ENCODE data around the gene EEF1A1. TPM values are rescaled to one million over a fixed set of nuclear protein-coding genes. Genes with fewer than 3 reads are reported as not detected.
"Not testable (repeated sequence)": the region's sequence is repeated elsewhere in the genome, so short reads cannot be mapped to it uniquely, and the experiment has no call there.

EEF1A1 gene
- polyA plus RNA-seq, 1 donor (not counting 4 experiments of a cell fraction or from before 2014, with no cell fraction given) = 11,226 TPM

DNA sequence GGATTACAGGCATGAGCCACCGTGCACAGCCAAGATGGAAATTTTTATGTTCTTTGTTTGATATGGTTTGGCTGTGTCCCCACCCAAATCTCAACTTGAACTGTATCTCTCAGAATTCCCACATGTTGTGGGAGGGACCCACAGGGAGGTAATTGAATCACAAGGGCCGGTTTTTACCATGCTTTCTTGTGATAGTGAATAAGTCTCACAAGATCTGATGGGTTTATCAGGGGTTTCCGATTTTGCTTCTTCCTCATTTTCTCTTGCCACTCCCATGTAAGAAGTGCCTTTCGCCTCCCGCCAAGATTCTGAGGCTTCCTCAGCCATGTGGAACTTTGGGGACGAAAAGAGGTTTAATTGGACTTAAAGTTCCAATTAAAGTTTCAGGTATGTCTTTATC is 14.6 kb downstream of the EEF1A1 start:
- peaks cover 3 to 5% of the 10 kb centered on the region in 2 experiments for H3K36me3 ChIP-seq (ENCODE audit: control insufficient read depth in 2 of 2, extremely low read depth in 1 of 2, insufficient read depth in 2 of 2, low read length in 2 of 2)
- H3K4me3 ChIP-seq (ENCODE audit: control insufficient read depth in 2 of 3, extremely low read depth in 1 of 3, insufficient read depth in 2 of 3, low read depth in 1 of 3, low read length in 3 of 3) = no peak overlapping the region
- no peaks in the 10 kb centered on the region for H3K9me3 ChIP-seq (ENCODE audit: control insufficient read depth, low read depth, low read length)
- FAIRE-seq (no peak), DNase-seq (ENCODE audit: low read depth, low spot score) (no peak)
- dilution Hi-C loops (cut with MboI; ENCODE audit: extremely low pct_ligation_motif_present, low sequenced_read_pairs) = loop anchor here (25.0 kb wide), 1 partner anchor 106 kb away; no protein-coding TSS in a partner anchor
- H3K27ac ChIP-seq (ENCODE audit: control insufficient read depth, insufficient read depth, low read length) = no peak overlapping the region
- H3K9me1 ChIP-seq (ENCODE audit: control insufficient read depth, extremely low read depth, insufficient read depth, low read length) = no peaks in the 10 kb centered on the region
- TF ChIP-seq CTCF (optimal IDR thresholded peaks at IDR 0.05 in 1 of 3, IDR thresholded peaks at IDR 0.05 in 1 of 3, conservative IDR thresholded peaks at IDR 0.05 in 1 of 3; ENCODE audit: extremely low read depth in 1 of 3, insufficient read depth in 2 of 3, low read length in 3 of 3) = no peak
- no peak for TF ChIP-seq EZH2 (IDR thresholded peaks at IDR 0.05; ENCODE audit: low read length)
- H3K79me2 ChIP-seq (ENCODE audit: control insufficient read depth, insufficient read depth, low read length) = no peaks in the 10 kb centered on the region
- H3K9ac ChIP-seq (ENCODE audit: control insufficient read depth, extremely low read depth, insufficient read depth, low read length) = no peak overlapping the region
- H3K4me1 ChIP-seq (ENCODE audit: control insufficient read depth, extremely low read depth, insufficient read depth, low read length) = no peaks in the 10 kb centered on the region
- no peaks in the 10 kb centered on the region for H4K20me1 ChIP-seq (ENCODE audit: control insufficient read depth, extremely low read depth, insufficient read depth, low read length)
- H3K27me3 ChIP-seq (ENCODE audit: control insufficient read depth, extremely low read depth, insufficient read depth, low read length) = no peaks in the 10 kb centered on the region
- H2AFZ ChIP-seq (ENCODE audit: control insufficient read depth, low read length) = no peak overlapping the region
- no peak overlapping the region for H3K4me2 ChIP-seq (ENCODE audit: control insufficient read depth, extremely low read depth, insufficient read depth, low read depth, low read length)

GRCh38 chr6:73505705-73506104 is 15.1 kb downstream of the EEF1A1 start:
- dilution Hi-C loops (cut with MboI; ENCODE audit: extremely low pct_ligation_motif_present, low sequenced_read_pairs) = loop anchor here (25.0 kb wide), 1 partner anchor 107 kb away; no protein-coding TSS in a partner anchor
- DNase-seq (ENCODE audit: low read depth, low spot score); H3K36me3 ChIP-seq (ENCODE audit: control insufficient read depth in 2 of 2, extremely low read depth in 1 of 2, insufficient read depth in 2 of 2, low read length in 2 of 2); H3K9me3 ChIP-seq (ENCODE audit: control insufficient read depth, low read depth, low read length); H3K9ac ChIP-seq (ENCODE audit: control insufficient read depth, extremely low read depth, insufficient read depth, low read length); H4K20me1 ChIP-seq (ENCODE audit: control insufficient read depth, extremely low read depth, insufficient read depth, low read length); H3K27ac ChIP-seq (ENCODE audit: control insufficient read depth, insufficient read depth, low read length); H3K4me2 ChIP-seq (ENCODE audit: control insufficient read depth, extremely low read depth, insufficient read depth, low read depth, low read length); H3K4me1 ChIP-seq (ENCODE audit: control insufficient read depth, extremely low read depth, insufficient read depth, low read length); FAIRE-seq; H2AFZ ChIP-seq (ENCODE audit: control insufficient read depth, low read length); H3K9me1 ChIP-seq (ENCODE audit: control insufficient read depth, extremely low read depth, insufficient read depth, low read length); H3K4me3 ChIP-seq (ENCODE audit: control insufficient read depth in 2 of 3, extremely low read depth in 1 of 3, insufficient read depth in 2 of 3, low read depth in 1 of 3, low read length in 3 of 3); H3K27me3 ChIP-seq (ENCODE audit: control insufficient read depth, extremely low read depth, insufficient read depth, low read length); H3K79me2 ChIP-seq (ENCODE audit: control insufficient read depth, insufficient read depth, low read length): not testable (repeated sequence)

- Histone ChIP-seq H3K4me1 (ENCODE audit: control insufficient read depth, extremely low read depth, insufficient read depth, low read length) (no peaks in the 10 kb centered on the region), H3K9ac (ENCODE audit: control insufficient read depth, extremely low read depth, insufficient read depth, low read length) (no peak overlapping the region), H2AFZ (ENCODE audit: control insufficient read depth, low read length) (no peak overlapping the region), H3K9me3 (ENCODE audit: control insufficient read depth, low read depth, low read length) (no peaks in the 10 kb centered on the region), H3K9me1 (ENCODE audit: control insufficient read depth, extremely low read depth, insufficient read depth, low read length) (no peaks in the 10 kb centered on the region), H3K27me3 (ENCODE audit: control insufficient read depth, extremely low read depth, insufficient read depth, low read length) (no peaks in the 10 kb centered on the region), H3K4me3 (ENCODE audit: control insufficient read depth in 2 of 3, extremely low read depth in 1 of 3, insufficient read depth in 2 of 3, low read depth in 1 of 3, low read length in 3 of 3) (no peak overlapping the region), H3K36me3 (ENCODE audit: control insufficient read depth in 2 of 2, extremely low read depth in 1 of 2, insufficient read depth in 2 of 2, low read length in 2 of 2) (peaks cover 5 to 12% of the 10 kb centered on the region in 2 experiments), H4K20me1 (ENCODE audit: control insufficient read depth, extremely low read depth, insufficient read depth, low read length) (no peaks in the 10 kb centered on the region), H3K27ac (ENCODE audit: control insufficient read depth, insufficient read depth, low read length) (no peak overlapping the region), H3K4me2 (ENCODE audit: control insufficient read depth, extremely low read depth, insufficient read depth, low read depth, low read length) (no peak overlapping the region), H3K79me2 (ENCODE audit: control insufficient read depth, insufficient read depth, low read length) (no peaks in the 10 kb centered on the region)
- TF ChIP-seq EZH2 (IDR thresholded peaks at IDR 0.05; ENCODE audit: low read length) (no peak), CTCF (optimal IDR thresholded peaks at IDR 0.05 in 1 of 3, IDR thresholded peaks at IDR 0.05 in 1 of 3, conservative IDR thresholded peaks at IDR 0.05 in 1 of 3; ENCODE audit: extremely low read depth in 1 of 3, insufficient read depth in 2 of 3, low read length in 3 of 3) (no peak)
- FAIRE-seq = no peak
- dilution Hi-C loops (cut with MboI; ENCODE audit: extremely low pct_ligation_motif_present, low sequenced_read_pairs) = loop anchor here (25.0 kb wide), 1 partner anchor 107 kb away; no protein-coding TSS in a partner anchor
- DNase-seq (ENCODE audit: low read depth, low spot score) = no peak
Measured at GRCh38 chr6:73505142-73505541, 15.7 kb downstream of the EEF1A1 start.
